Gastroesophageal sphincter (tissue), 4 donors: Measurements from ENCODE around the gene DCAF11. TPM values are rescaled to one million over a fixed set of nuclear protein-coding genes. Genes with fewer than 3 reads are reported as not detected.

Source experiments
- ATAC-seq: fragments of 150-250 bp; one replicate; pipeline ENCODE4 v1.9.1; 2016; ENCODE audit warnings: mild to moderate bottlenecking, moderate library complexity
- H3K27ac ChIP-seq, 4 donors: fragments of 200-600 bp; sonication (generic) in 3 of 4; 1 replicate in 3 of 4; 2 replicates in 1 of 4; pipeline ENCODE4 v1.5.1; 2016 to 2019
- H3K27me3 ChIP-seq: fragments of 200-600 bp; sonication (generic); one replicate; pipeline ENCODE4 v1.5.1; 2019
- H3K36me3 ChIP-seq, 2 donors: fragments of 200-600 bp; sonication (generic); one replicate each; pipeline ENCODE4 v1.5.1; 2019; ENCODE audit warnings: control low read depth in 1 of 2
- H3K4me1 ChIP-seq, 3 donors: fragments of 200-600 bp; sonication (generic); 1 replicate in 2 of 3; 2 replicates in 1 of 3; pipeline ENCODE4 v1.5.1; 2016 to 2019; ENCODE audit warnings: control low read depth in 2 of 3
- H3K4me3 ChIP-seq, 2 donors: fragments of 200-600 bp; sonication (generic); one replicate each; pipeline ENCODE4 v1.5.1; 2019; ENCODE audit warnings: mild to moderate bottlenecking in 1 of 2, moderate library complexity in 1 of 2
- H3K9me3 ChIP-seq, 3 donors: fragments of 200-600 bp; sonication (generic); one replicate each; pipeline ENCODE4 v1.5.1; 2017 to 2019; ENCODE audit warnings: control low read depth in 2 of 3
- CTCF ChIP-seq, 4 experiments: fragments of 200-600 bp in 2 of 4; fragments of 450-650 bp in 2 of 4; sonication (generic) in 1 of 4; IDR thresholded peaks; one replicate each; pipeline ENCODE4 v1.5.1; 2017 to 2019; ENCODE audit warnings: antibody characterized with exemption in 4 of 4, mild to moderate bottlenecking in 2 of 4, moderate library complexity in 2 of 4
- EP300 ChIP-seq: sonication (generic); formaldehyde crosslinking; IDR thresholded peaks from one replicate; pipeline ENCODE4 v1.6.1; 2017; ENCODE audit warnings: antibody characterized with exemption, mild to moderate bottlenecking
- POLR2A ChIP-seq, 2 donors: fragments of 450-650 bp; IDR thresholded peaks; one replicate each; pipeline ENCODE4 v1.6.1; 2017; ENCODE audit warnings: antibody characterized with exemption in 2 of 2, mild to moderate bottlenecking in 2 of 2, moderate library complexity in 1 of 2
- POLR2AphosphoS5 ChIP-seq: sonication (generic); formaldehyde crosslinking; IDR thresholded peaks from one replicate; pipeline ENCODE4 v1.6.1; 2017; ENCODE audit warnings: antibody characterized with exemption
- WGBS, 2 donors: methylation state at CpG; one replicate each; pipeline ENCODE4 v1.1.5; 2018; ENCODE audit warnings: low coverage in 1 of 2; 5-methylcytosine and 5-hydroxymethylcytosine counted together
- total RNA-seq, 4 donors: library from RNA; depleted of rRNA; stranded (reverse); fragments of >200 nt; gene quantifications; one replicate each; pipeline ENCODE4 v1.1.0, GENCODE V29; 2016

Gene DCAF11
- total RNA-seq, 4 donors from 2014 or later = 58.0 to 81.6 (median 71.6) TPM

DNA sequence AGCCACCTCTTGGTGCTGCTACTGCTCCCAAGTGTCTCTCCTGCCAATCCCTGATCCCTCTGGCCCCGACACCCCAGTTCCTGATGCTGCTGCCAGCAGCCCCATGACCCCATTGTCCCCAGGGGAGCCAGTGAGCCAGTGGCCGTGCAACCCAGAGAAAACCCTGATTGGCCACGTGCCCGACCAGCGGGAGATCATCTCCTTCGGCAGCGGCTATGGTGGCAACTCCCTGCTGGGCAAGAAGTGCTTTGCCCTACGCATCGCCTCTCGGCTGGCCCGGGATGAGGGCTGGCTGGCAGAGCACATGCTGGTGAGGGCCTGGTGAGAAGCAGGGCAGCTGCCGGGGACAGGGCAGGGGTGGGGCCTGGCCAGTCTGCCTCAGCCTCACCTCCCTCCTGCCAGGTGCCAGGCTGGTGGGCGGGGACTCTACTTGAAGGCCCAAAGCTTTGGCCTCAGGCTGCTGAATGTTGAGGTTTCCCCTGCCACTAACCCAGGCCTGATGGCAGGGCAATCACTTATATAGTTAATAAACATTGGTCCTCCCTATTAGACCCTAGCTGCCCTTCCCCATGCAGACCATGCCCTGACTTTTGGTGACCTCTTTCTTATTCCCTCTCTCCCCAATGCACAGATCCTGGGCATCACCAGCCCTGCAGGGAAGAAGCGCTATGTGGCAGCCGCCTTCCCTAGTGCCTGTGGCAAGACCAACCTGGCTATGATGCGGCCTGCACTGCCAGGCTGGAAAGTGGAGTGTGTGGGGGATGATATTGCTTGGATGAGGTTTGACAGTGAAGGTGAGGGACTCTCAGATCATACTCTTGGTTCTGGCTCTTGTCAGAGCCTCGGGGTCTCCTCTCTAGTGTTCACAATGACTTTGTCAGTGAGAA lies 15.4 kb upstream of the DCAF11 start:
- no CpG with 5 or more reads among the region's 17 CpGs for WGBS, 2 donors
- no peaks in the 10 kb centered on the region for H3K9me3 ChIP-seq
- peaks cover 0 to 17% (median 8%) of the 10 kb centered on the region in 3 donors for H3K4me1 ChIP-seq
- no peak for ATAC-seq
- H3K4me3 ChIP-seq = no peak overlapping the region
- TF ChIP-seq EP300 (no peak), CTCF (IDR thresholded peaks at IDR 0.05) (no peak), POLR2AphosphoS5 (no peak)
- H3K27ac ChIP-seq = no peak overlapping the region
- H3K36me3 ChIP-seq = peaks cover 0 to 50% of the 10 kb centered on the region in 2 donors
- H3K27me3 ChIP-seq = no peaks in the 10 kb centered on the region

- Histone ChIP-seq H3K4me3 (no peak overlapping the region), H3K4me1 (peaks cover 0 to 5% (median 2%) of the 10 kb centered on the region in 3 donors), H3K9me3 (no peaks in the 10 kb centered on the region), H3K27ac (no peak overlapping the region), H3K36me3 (peaks cover 0 to 54% of the 10 kb centered on the region in 2 donors), H3K27me3 (no peaks in the 10 kb centered on the region)
- ATAC-seq = no peak
- WGBS, 2 donors = 83 to 100% methylated on average over 1 to 3 of the region's 4 CpGs
- no peak for TF ChIP-seq POLR2A (IDR thresholded peaks at IDR 0.05)
- TF ChIP-seq EP300 = no peak
- TF ChIP-seq POLR2AphosphoS5 = no peak
- no peak for TF ChIP-seq CTCF (IDR thresholded peaks at IDR 0.05)
Observed at GRCh38 chr14:24100197-24100981, 14.2 kb upstream of the DCAF11 start.

- TF ChIP-seq CTCF (IDR thresholded peaks at IDR 0.05) (no peak), POLR2A (IDR thresholded peaks at IDR 0.05) (no peak), POLR2AphosphoS5 (no peak), EP300 (no peak)
- peaks cover 0 to 54% of the 10 kb centered on the region in 2 donors for H3K36me3 ChIP-seq
- ATAC-seq = no peak
- H3K9me3 ChIP-seq = no peaks in the 10 kb centered on the region
- no peak overlapping the region for H3K4me3 ChIP-seq
- no peaks in the 10 kb centered on the region for H3K27me3 ChIP-seq
- H3K27ac ChIP-seq = no peak overlapping the region
- H3K4me1 ChIP-seq = no peaks in the 10 kb centered on the region
- no CpG with 5 or more reads among the region's 3 CpGs for WGBS, 2 donors
Observed at GRCh38 chr14:24100982-24101494, 13.5 kb upstream of the DCAF11 start.

- Histone ChIP-seq H3K4me1 (no peaks in the 10 kb centered on the region), H3K9me3 (no peaks in the 10 kb centered on the region), H3K4me3 (no peak overlapping the region), H3K27me3 (no peaks in the 10 kb centered on the region), H3K36me3 (peaks cover 0 to 54% of the 10 kb centered on the region in 2 donors), H3K27ac (no peak overlapping the region)
- 93 to 100% methylated on average over 5 to 6 of the region's 7 CpGs for WGBS, 2 donors
- no peak for ATAC-seq
- TF ChIP-seq POLR2AphosphoS5 (no peak), CTCF (IDR thresholded peaks at IDR 0.05) (no peak), POLR2A (IDR thresholded peaks at IDR 0.05) (no peak), EP300 (no peak)
Observed at GRCh38 chr14:24102357-24103048, 12.1 kb upstream of the DCAF11 start.
